GM03348 (cell line): Measurements from ENCODE around the gene GABPA.
A peak's percentile ranks its signal among the peaks of the same experiment; 100 is the strongest.
"Not testable (repeated sequence)": the region's sequence is repeated elsewhere in the genome, so short reads cannot be mapped to it uniquely, and the experiment has no call there.

ENCODE experiments used
- DNase-seq: peaks from one replicate; pipeline ENCODE4 v3.0.0; 2012; ENCODE audit warnings: low spot score

GABPA gene

DNA sequence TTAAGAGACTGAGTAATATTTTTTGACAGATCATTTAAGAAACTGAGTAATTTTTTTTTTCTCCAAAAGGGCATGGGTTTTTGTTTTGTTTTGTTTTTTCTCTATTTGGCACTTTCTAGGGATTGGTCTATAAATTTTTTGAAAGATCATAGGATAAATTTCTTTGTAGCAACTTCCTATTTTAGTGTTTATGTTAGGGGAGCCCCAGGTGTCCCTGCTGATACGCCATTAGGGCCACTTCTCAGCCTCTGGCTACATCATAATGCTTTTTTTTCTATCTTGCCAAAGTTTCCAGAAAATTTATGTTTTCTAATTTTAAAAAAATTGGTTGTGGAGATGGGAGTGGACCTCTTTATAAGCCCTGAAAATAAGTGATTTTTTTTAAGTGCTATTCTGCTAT lies 2.6 kb downstream of the GABPA start:
- no peak for DNase-seq

DNA sequence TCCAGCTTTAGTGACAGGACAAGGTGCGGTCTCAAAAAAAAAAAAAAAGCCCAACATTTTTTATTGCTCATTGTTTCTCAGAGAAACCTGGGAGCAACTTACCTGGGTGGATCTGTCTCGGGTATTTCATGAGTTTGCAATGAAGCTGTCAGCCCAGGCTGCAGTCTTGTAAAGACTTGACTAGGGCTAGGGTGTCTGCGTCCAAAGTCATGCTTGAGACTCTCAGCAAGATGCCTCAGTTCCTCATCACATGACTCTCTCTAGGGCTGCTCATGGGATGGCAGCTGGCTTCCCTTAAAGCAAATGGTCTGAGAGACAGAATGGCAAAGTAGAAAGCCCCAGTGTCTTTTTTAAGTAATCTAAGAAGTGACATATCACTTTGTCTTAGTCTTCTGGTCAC lies 8.1 kb downstream of the GABPA start:
- no peak for DNase-seq

DNA sequence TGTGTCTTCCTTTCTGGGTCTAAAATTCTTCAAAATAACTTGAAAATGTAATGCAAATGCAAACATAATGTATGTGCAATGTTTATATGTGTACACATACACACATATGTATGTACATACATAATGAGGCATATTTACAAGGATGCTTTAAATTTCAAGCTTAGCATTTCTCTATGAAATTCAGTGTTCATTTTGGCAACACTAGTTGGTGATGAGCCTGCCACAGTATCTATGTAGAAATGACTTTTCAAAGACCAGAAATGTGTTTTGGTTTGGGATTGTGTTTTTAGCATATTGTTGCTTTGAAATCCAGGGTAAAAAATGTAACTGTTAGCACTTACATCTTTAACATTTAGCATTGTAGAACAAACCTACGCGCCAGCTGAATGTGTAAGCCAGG lies 10.1 kb downstream of the GABPA start:
- no peak for DNase-seq

DNA sequence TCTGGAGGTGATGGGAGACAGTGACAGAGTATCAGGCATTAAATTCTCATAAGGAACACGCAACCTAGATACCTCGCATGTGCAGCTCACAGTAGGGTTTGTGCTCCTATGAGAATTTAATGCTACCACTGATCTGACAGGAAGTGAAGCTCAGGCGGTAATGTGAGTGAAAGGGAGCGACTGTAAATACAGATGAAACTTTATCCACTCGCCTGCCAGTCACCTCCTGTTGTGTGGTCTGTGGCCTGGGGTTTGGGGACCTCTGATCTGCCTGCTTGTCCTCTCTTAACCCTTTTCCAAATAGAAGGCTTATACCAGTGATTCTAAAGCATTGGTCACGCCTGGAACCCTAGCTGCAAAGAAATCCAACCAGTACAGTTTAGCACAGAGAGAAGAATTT lies 15.3 kb downstream of the GABPA start:
- no peak for DNase-seq

DNA sequence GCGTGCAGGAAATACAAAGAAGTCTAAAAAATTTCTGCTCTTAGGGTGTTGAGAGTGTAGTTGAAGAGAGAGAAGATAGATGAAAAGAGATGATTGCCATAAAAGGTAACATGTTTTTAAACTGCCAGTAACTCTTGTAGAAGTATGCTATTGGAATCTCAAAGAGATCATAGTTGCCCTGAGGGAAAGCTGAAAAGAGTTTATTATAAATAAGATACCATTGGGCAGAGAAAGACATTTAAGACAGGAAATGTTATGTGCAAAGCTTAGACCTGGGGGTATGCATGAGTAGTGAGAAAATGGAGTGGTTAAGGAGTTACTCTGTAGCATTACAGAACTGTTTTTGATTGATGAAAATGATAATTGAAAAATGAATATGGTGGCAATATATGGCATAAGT lies 17.6 kb downstream of the GABPA start:
- no peak for DNase-seq

DNA sequence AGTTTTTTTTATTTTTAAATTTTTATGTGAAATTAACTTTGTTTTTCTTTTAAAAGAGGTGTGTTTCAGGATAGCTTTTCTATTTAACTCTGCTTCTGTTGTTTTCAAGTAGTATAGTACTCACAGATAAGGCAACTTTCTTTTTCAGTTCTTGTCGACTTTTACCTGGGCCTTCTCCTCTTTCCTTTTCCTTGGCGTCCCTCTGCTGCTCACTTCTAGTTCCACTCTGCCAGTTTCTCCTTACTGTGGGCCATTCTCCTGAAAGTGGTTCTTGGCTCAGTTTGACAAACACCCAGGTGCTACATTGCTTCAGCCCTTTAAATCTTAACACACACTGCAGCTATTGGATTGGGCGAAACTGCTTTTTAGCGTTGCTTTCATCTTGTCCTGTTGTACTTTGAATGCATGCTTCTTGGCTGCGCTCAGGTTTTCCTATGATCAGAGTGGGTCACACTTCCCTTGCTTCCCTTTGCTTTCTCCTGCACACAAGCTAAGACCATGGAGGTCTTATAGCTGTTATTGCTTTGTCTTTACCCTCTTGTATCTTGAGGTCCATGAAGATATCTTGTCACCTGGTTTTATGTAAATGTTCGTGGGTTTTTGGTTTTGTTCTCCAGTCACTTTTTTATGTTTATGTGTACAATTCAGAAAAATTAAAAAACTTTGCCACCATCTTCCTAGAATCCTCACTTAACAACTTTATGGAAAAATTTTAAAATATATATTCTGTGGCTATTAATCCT lies 21.6 kb downstream of the GABPA start:
- DNase-seq: no peak

DNA sequence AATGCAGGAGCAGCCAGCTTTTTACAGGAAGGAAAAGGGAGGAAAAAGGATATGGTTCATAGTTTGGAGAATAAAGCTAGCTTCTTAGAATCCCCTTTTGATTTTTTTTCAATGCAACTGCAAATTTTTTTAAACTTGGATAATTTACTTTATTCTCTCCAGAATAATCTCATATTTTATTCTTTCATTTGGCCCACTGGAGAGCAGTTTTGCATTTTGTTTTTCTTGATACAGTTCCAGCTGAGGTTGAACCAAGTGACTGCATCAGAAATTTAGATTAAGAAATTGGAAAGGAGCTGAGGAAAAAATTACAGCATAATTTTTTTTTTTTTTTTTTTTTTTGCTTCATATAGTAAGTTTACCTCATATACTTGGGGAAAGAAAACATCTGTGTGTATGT lies 22.8 kb downstream of the GABPA start:
- DNase-seq: no peak

DNA sequence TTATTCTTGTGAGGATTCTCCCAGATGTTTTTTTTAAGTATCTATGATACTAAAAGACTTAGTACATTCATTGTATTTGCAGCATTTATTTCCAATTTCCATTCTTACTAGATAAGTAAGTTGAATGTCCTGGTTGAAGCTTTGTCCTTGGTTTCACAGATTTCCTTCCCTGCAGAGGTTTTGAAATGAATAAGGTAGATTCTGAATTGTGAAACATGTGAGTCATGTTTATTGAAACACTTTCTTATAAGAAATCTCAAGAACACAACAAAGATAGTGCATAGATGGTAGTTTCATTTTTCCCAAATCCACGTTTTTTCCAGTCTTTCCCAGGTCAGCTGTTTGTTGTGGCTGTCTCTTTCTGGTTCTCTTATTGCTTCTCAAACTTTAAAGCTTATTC lies 24.8 kb downstream of the GABPA start:
- no peak for DNase-seq

DNA sequence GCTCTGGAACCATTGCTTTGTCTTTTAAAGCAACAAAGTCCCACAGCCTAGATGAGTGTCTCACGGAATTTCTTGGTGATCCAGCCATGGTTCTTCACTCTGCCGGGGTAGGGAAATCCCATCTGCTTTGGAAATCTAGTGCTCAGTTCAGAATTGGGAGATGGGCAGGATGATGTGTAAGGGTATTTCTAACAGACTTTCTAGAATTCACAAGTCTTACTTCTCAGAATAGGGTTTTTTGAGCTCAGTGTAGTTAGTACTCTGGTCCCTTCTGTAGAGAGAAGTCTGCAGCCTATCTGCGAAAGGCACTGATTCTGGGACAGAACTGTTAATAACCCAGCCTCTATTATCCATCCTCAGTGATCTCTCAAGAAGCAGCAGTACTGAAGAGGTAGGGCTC lies 25.3 kb downstream of the GABPA start:
- no peak for DNase-seq

DNA sequence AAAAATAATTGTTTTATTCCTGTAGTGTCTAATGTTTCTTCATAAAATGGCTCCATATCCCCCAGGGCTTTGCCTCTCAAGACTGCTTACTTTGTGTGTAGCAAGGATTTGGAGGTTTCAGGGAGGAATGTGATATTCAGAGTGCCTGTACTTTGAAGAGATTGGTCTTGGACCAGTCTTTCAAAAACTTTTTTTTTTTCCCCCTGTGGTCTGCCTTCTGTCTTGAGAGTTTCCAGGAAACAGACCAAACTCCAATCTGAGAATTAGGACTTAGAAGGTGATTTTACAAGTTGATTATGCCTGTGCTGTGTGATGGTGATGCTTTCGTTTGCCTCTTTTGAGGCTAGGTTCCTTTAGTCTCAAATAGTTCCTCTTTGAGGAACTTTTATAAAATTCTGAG lies 25.9 kb downstream of the GABPA start:
- DNase-seq: no peak

DNA sequence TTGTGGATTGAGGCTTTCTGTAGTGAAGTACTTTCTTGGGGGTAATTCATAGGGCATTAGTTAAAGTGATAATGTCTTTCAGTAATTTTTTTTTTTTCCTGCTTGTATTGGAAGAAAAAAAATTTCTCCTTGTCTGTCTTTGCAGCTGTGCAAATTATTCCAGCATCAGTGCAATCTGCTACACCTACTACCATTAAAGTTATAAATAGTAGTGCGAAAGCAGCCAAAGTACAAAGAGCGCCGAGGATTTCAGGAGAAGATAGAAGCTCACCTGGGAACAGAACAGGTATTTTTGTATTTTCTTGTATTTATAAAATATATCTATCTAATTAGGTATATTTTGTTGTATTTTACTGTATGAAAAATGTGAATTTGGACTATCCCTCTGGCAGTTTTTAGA lies 29.3 kb downstream of the GABPA start:
- DNase-seq: no peak

DNA sequence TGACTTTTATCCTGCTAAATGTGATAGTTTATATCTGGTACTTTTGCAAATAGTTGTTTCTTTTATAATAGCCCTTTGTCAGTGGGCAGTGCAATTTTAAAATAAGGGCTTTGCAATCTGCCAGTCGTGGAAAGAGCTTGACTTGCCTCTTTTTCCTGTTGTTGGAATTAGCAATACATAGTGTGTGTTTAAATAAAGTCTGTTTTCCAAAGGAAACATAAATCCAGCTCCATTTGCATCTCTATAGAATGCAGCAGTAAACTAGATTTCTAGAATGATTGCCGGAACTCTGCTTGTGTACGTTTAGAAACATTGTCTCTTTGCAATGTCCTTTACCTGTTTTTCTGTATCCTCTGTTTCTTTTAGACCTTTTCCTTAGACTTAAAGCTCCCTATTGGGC lies 33.1 kb downstream of the GABPA start:
- DNase-seq: no peak

DNA sequence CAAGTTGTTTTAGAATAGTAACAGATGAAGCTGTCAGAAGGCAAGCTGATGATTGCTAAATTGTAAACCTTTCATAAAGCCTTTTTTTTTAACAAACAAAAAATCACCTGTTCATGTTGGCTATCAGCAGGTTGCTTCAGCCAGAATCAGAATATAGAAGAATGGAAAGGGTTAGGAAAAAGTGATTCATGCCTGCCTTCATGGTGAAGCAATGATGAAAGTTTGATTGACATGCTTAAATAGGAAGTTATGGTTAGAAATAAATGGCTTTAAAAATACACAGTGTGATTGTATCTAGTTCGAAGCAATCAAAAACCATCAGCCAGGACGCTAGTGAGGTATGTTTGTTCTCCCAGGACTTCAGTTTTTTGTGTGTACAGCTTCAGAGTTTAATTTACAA lies 37.9 kb downstream of the GABPA start:
- DNase-seq: no peak

DNA sequence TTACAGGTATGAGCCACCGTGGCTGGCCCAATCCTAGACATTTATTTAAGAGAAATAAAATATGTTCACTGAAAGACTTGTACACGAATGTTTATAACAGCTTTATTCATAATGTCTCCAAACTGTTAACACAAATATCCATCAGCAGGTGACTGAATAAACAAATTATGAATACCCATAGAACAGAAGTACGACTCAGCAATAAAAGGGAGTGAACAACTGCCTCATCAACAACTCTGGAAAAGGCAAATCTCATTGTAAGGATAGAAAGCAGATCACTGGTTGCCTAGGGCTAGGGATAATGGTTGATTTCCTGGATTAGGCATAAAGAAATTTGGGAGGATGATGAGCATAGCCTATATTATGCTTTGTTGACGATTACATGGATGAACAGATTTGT lies 41.7 kb downstream of the GABPA start:
- no peak for DNase-seq

DNA sequence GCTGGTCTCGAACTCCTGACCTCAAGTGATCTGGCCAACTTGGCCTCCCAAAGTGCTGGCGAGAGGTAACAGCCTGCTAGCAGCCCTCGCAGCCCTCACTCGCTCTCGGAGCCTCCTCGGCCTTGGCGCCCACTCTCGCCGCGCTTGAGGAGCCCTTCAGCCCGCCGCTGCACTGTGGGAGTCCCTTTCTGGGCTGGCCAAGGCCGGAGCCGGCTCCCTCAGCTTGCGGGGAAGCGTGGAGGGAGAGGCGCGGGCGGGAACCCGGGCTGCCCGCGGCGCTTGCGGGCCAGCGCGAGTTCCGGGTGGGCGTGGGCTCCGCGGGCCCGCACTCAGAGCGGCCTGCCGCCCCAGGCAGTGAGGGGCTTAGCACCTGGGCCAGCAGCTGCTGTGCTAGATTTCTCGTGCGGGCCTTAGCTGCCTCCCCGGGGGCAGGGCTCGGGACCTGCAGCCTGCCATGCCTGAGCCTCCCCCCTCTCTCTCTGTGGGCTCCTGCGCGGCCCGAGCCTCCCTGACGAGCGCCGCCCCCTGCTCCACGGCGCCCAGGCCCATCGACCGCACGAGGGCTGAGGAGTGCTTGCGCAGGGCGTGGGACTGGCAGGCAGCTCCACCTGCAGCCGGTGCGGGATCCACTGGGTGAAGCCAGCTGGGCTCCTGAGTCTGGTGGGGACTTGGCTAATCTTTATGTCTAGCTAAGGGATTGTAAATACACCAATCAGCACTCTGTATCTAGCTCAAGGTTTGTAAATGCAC lies 43.5 kb downstream of the GABPA start:
- DNase-seq: not testable (repeated sequence)

DNA sequence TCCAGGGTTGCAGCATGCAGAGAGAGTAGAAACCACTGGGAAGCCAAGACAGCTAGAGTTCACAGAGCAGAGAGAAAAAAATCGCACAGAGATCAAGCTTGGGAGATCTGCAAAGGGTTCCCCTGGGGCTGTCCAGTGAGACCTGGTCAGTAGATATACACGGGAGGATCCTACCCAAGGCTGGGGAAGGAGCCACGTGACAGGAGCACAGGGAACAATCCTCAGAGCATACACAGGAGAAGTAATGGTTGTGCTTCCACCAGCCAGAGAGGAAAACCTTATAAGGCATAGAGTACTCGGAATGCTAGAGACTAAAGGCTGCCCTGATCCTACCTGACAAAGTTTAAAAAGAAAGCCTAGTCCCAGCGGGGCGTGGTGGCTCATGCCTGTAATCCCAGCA lies 53.9 kb downstream of the GABPA start:
- DNase-seq: no peak

DNA sequence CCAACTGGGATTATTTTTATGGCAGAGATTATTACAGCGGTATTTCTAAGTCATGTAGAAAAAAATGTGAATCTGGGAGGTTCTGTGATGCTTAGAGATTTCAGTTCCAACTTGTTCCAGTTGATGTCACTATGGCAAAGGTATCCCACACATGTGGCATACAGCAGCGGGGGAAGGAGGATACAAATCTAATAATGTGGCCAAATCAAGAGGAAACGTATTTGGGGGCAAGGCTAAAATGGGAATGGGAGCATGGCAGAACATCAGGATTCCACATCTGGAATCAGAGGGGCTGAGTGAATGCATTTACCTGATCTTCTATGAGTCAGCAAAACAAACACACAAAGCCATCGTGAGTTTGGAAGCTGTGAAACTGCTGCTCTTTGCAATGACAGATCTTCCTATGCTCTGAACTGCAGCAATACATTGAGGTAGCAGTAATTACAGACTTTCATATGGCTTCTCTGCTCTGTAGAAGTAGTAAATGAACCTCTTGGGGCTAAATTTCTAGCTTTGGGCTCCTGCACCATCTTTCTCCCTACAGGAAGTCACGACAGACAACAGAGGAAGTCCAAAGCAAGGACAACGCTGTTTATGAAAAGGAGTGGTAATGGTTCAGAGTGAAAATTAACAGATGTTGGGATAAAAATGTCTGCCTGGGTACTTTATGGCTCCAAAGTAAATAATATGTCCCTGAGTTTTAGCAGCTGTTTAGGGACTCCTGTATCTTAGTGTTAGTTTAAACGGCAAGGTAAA lies 55.5 kb downstream of the GABPA start:
- peak; percentile 45 for DNase-seq

DNA sequence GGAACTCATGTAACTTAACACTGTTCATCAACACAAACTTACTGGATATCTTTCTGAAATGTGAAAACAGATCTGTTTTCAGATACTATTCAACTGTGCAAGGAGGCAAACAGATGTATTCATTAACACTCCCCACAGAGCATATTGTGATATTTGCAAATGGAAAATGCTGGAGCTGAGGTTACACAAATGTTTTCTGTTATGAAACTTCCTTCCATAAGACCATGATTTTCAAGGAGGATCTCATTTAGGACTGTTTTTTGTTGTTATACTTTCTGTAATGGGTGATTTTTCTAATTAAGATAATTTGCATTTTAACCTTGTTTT lies 56.1 kb downstream of the GABPA start:
- DNase-seq: no peak

DNA sequence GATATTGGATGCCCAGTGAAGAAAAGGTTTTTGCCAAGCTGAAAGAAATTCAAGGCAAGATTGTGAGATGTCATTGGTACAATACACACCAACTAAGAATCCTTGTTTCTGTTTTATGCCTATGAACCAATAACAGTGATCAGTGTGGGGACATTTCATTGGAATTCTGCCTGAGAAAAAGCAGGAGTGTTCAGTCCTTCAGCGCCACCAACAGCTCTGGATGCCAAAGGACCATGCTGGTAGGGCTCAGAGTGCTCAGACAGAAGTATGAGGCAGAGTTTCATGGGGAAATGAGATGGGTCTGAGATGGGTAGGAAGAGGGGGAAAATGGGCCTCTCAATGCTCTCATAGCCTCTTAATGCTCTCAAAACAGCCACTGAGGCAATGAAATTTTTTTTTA lies 56.5 kb downstream of the GABPA start:
- DNase-seq: no peak

DNA sequence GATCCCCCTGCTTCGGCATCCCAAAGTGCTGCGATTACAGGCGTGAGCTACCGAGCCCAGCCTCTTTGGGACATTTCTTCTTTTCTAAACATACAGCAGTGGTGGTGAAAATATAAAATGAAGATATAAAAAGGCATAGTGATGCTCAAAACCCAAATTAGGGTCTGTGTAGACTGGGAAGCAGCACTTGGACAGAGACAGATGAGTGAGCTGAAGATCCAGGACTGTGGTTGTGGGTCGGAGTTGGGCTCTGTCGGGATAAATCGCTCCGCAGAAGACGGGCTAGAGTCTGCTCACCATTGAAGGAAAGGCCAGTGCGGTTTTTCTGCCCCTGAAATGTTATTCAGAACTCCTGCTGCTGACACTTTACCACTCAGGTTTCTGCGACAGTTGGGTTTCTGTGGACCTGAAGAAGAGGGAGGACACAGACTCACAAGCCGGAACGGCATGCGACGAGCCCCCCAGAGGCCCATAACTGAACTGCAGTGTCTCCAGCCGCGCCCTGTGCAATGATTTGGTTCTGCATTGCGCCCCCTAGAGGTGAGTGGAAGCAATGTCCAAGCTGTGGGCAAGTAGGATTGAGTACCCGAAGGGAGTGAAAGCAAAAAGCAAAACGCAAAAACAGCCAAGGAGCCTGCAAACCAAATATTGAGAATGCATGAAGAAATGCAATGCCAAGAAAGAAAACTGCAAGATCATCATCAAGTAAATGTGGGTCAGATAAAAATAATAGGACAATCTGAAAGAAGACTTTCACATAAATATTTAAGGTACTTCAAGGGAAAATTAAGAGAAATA lies 66.6 kb downstream of the GABPA start:
- peak; percentile 87 for DNase-seq

DNA sequence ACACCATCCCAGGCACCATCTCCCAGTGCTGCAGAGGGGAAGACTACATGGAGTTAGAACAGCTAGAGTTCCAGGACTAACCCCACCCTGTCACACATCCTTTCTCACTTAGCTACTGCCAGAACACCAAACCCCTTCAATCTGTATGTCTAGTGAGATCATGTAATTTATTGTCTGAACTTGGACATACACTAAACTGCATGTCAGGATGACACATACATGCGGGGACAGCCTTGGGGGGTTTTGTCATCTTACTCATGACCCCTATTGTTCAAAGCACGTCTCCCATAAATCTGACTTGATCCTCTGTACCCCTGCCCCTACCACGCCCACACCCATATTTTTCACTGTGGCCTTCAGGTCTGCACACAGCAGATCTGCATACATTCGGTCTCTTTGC lies 71.3 kb downstream of the GABPA start:
- DNase-seq: no peak

DNA sequence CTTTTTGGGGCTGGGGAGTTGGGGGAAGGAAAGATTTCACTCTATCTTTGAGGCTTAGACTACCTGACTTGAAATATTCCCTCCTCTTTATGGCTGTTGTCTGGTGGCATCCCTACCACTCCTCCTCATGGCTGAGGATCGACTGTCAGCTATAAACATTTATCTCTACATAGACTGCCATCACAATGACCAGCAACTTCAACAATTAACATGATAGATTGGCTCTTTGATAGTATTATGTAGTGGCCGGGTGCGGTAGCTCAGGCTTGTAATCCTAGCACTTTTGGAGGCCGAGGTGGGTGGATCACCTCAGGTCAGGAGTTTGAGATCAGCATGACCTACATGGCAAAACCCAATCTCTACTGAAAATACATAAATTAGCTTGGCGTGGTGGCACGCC lies 72.4 kb downstream of the GABPA start:
- no peak for DNase-seq

DNA sequence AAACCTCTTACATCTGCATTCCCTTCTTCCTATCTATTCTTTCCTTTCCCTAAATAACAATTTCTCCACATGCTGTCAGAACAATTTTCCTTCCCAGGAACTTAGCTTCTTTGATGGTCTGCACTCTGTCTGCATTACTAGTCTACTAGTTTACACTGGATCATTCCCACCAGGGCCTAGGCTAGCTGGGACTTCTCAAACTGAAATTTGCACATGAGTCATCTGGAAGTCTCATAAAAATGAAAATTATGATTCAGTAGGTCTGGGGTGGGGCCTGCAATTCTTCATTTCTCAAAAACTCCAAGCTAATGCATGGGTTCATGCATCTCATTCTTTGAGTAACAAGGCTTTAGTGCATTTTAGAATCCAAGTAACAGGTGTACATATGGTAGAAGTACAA lies 74.2 kb downstream of the GABPA start:
- peak; percentile 28 for DNase-seq
